Liver (tissue), 9 donors: Measurements from ENCODE around the gene DDIT4. TPM values are rescaled to one million over a fixed set of nuclear protein-coding genes. Genes with fewer than 3 reads are reported as not detected.
A peak's percentile ranks its signal among the peaks of the same experiment; 100 is the strongest.

ENCODE experiments used
- DNase-seq: peaks from one replicate; pipeline ENCODE4 v3.0.0-alpha.2; 2017; ENCODE audit warnings: low spot score
- H3K27ac ChIP-seq, 2 donors: one replicate each; pipeline ENCODE4 v1.7.0; 2013; ENCODE audit warnings: inconsistent platforms in 2 of 2, low read length in 2 of 2, control low read depth in 1 of 2, low read depth in 1 of 2, mild to moderate bottlenecking in 1 of 2
- H3K27me3 ChIP-seq, 4 donors: one replicate each; pipeline versions ENCODE4 v1.6.1 to v1.7.0; 2013; ENCODE audit warnings: low read length in 3 of 4, inconsistent platforms in 1 of 4, mild to moderate bottlenecking in 1 of 4, moderate library complexity in 1 of 4; ENCODE audit not compliant: control insufficient read depth in 4 of 4, insufficient read depth in 4 of 4
- H3K36me3 ChIP-seq, 4 donors: one replicate each; pipeline versions ENCODE4 v1.6.1 to v1.7.0; 2013; ENCODE audit warnings: low read length in 3 of 4, mild to moderate bottlenecking in 3 of 4, low read depth in 1 of 4, moderate library complexity in 1 of 4; ENCODE audit not compliant: control insufficient read depth in 4 of 4, insufficient read depth in 3 of 4
- H3K4me1 ChIP-seq, 4 donors: one replicate each; pipeline versions ENCODE4 v1.6.1 to v1.7.0; 2013; ENCODE audit warnings: low read length in 3 of 4, mild to moderate bottlenecking in 3 of 4, moderate library complexity in 1 of 4; ENCODE audit not compliant: control insufficient read depth in 4 of 4, insufficient read depth in 4 of 4
- H3K4me3 ChIP-seq, 3 donors: one replicate each; pipeline versions ENCODE4 v1.6.1 to v1.7.0; 2013; ENCODE audit warnings: low read length in 3 of 3, control low read depth in 1 of 3, low read depth in 1 of 3, mild to moderate bottlenecking in 1 of 3
- H3K9ac ChIP-seq, 2 donors: one replicate each; pipeline ENCODE4 v1.7.0; 2013; ENCODE audit warnings: low read length in 2 of 2, mild to moderate bottlenecking in 2 of 2, moderate library complexity in 2 of 2, control low read depth in 1 of 2, low read depth in 1 of 2
- H3K9me3 ChIP-seq, 4 donors: one replicate each; pipeline versions ENCODE4 v1.6.1 to v1.7.0; 2013; ENCODE audit warnings: low read length in 3 of 4; ENCODE audit not compliant: control insufficient read depth in 4 of 4
- EGR1 ChIP-seq, 2 donors: IDR thresholded peaks; 2 replicates each; pipeline ENCODE4 v1.6.1; 2016 to 2018; ENCODE audit warnings: antibody characterized with exemption in 2 of 2, low read depth in 2 of 2
- FOXA1 ChIP-seq: IDR thresholded peaks from 2 replicates; pipeline ENCODE4 v1.6.1; 2016; ENCODE audit warnings: antibody characterized with exemption
- FOXA2 ChIP-seq: IDR thresholded peaks from 2 replicates; pipeline ENCODE4 v1.6.1; 2016; ENCODE audit warnings: antibody characterized with exemption
- GABPA ChIP-seq, 2 donors: IDR thresholded peaks in 1 of 2; conservative IDR thresholded peaks in 1 of 2; 2 replicates each; pipeline ENCODE4 v1.6.1; 2016; ENCODE audit warnings: antibody characterized with exemption in 2 of 2, mild to moderate bottlenecking in 1 of 2, moderate library complexity in 1 of 2
- HNF4A ChIP-seq, 2 donors: conservative IDR thresholded peaks; 2 replicates each; pipeline ENCODE4 v1.6.1; 2016; ENCODE audit warnings: antibody characterized with exemption in 2 of 2, mild to moderate bottlenecking in 2 of 2
- HNF4G ChIP-seq: IDR thresholded peaks from 2 replicates; pipeline ENCODE4 v1.6.1; 2016; ENCODE audit warnings: antibody characterized with exemption
- JUND ChIP-seq, 2 donors: IDR thresholded peaks; 2 replicates each; pipeline ENCODE4 v1.6.1; 2016; ENCODE audit warnings: antibody characterized with exemption in 2 of 2
- NR2F2 ChIP-seq: IDR thresholded peaks from 2 replicates; pipeline ENCODE4 v1.6.1; 2016; ENCODE audit warnings: antibody characterized with exemption
- RAD21 ChIP-seq, 2 donors: IDR thresholded peaks; 2 replicates each; pipeline ENCODE4 v1.6.1; 2016; ENCODE audit warnings: antibody characterized with exemption in 2 of 2, mild to moderate bottlenecking in 2 of 2
- RXRA ChIP-seq, 2 donors: IDR thresholded peaks; 2 replicates each; pipeline ENCODE4 v1.6.1; 2017 to 2018; ENCODE audit warnings: antibody characterized with exemption in 2 of 2, mild to moderate bottlenecking in 1 of 2
- SP1 ChIP-seq: IDR thresholded peaks from 2 replicates; pipeline ENCODE4 v1.6.1; 2018; ENCODE audit warnings: antibody characterized with exemption, mild to moderate bottlenecking
- TAF1 ChIP-seq: conservative IDR thresholded peaks from 2 replicates; pipeline ENCODE4 v1.6.1; 2016; ENCODE audit warnings: antibody characterized with exemption, mild to moderate bottlenecking
- YY1 ChIP-seq: IDR thresholded peaks from 2 replicates; pipeline ENCODE4 v1.6.1; 2016; ENCODE audit warnings: antibody characterized with exemption, mild to moderate bottlenecking
- WGBS: extraction: QIAGEN DNeasy Blood & Tissue Kit; methylation state at CpG from one replicate; pipeline ENCODE4 v1.1.7; 2013; 5-methylcytosine and 5-hydroxymethylcytosine counted together
- polyA plus RNA-seq, 2 donors: library from polyadenylated mRNA; stranded (reverse) in 1 of 2; unstranded in 1 of 2; fragments of 200-250 nt in 1 of 2; fragments of >200 nt in 1 of 2; fragmentation: Nextera tagmentation in 1 of 2; extraction: Ambion mirVana in 1 of 2; gene quantifications; one replicate each; pipeline versions ENCODE4 v1.2.1 to v1.2.3, GENCODE V29; 2013 to 2015
- total RNA-seq, 2 donors: library from RNA; depleted of rRNA; stranded (reverse); fragments of >200 nt; gene quantifications; one replicate each; pipeline ENCODE4 v1.2.3, GENCODE V29; 2014
- TF ChIP-seq, protein P1 (sequence below): IDR thresholded peaks from 2 replicates; pipeline ENCODE4 v1.6.1; 2016; ENCODE audit warnings: antibody characterized with exemption
- TF ChIP-seq, protein P2 (sequence below): fragments of 150-350 bp; IDR thresholded peaks from 2 replicates; pipeline ENCODE4 v1.5.1; 2017; ENCODE audit warnings: improper control_type of control experiment, low read depth, low read length; ENCODE audit not compliant: missing input control
- TF ChIP-seq, protein P3 (sequence below): IDR thresholded peaks from 2 replicates; pipeline ENCODE4 v1.6.1; 2016; ENCODE audit warnings: antibody characterized with exemption
- TF ChIP-seq, protein P4 (sequence below): IDR thresholded peaks from 2 replicates; pipeline ENCODE4 v1.6.1; 2016; ENCODE audit warnings: antibody characterized with exemption
- TF ChIP-seq, protein P5 (sequence below): IDR thresholded peaks from 2 replicates; pipeline ENCODE4 v1.6.1; 2016; ENCODE audit warnings: antibody characterized with exemption, mild to moderate bottlenecking
- donor health status: healthy.
- donor health status: healthy.
- donor health status: healthy.
- donor health status: healthy.
- donor health status: healthy.

Gene DDIT4
- total and polyA plus RNA-seq, 4 donors = 18.4 to 69.0 (median 43.7) TPM

DNA sequence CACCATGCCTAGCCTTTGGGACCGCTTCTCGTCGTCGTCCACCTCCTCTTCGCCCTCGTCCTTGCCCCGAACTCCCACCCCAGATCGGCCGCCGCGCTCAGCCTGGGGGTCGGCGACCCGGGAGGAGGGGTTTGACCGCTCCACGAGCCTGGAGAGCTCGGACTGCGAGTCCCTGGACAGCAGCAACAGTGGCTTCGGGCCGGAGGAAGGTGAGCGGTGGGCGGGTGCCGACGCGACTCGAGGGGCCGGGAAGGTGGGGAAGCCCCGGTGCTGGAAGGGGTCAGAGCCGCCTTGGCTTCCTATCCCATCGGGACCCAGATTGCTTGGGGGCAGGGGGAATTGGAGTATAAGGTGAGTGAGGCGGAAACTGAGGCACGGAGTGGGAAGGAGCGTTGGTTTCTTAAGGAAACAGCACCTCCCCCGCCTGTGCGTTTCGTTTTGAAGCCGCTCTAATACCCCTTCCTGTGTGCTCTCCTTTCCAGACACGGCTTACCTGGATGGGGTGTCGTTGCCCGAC, 547 bp downstream of the DDIT4 start:
- Histone ChIP-seq H3K36me3 (peaks cover 0 to 5% (median 1%) of the 10 kb centered on the region in 4 donors), H3K4me1 (peaks cover 3 to 35% (median 22%) of the 10 kb centered on the region in 4 donors), H3K9ac (peak overlapping the region; percentile 76 to 88), H3K27me3 (no peaks in the 10 kb centered on the region), H3K27ac (peak overlapping the region; percentile 97 to 98), H3K9me3 (no peaks in the 10 kb centered on the region), H3K4me3 (peak overlapping the region; percentile 63 to 79 (median 65))
- TF ChIP-seq EGR1 (IDR thresholded peaks at IDR 0.05; ENCODE audit: low read depth in 2 of 2) (no peak), GABPA (IDR thresholded peaks at IDR 0.05 in 1 of 2, conservative IDR thresholded peaks at IDR 0.05 in 1 of 2) (no peak), HNF4A (conservative IDR thresholded peaks at IDR 0.05) (no peak), RAD21 (IDR thresholded peaks at IDR 0.05) (no peak), SP1 (no peak), NR2F2 (no peak), RXRA (IDR thresholded peaks at IDR 0.05) (no peak), YY1 (no peak), TAF1 (no peak), HNF4G (no peak), FOXA1 (no peak), JUND (IDR thresholded peaks at IDR 0.05) (no peak), FOXA2 (no peak)
- TF ChIP-seq, protein P1, sequence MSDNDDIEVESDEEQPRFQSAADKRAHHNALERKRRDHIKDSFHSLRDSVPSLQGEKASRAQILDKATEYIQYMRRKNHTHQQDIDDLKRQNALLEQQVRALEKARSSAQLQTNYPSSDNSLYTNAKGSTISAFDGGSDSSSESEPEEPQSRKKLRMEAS = no peak
- TF ChIP-seq, protein P2, sequence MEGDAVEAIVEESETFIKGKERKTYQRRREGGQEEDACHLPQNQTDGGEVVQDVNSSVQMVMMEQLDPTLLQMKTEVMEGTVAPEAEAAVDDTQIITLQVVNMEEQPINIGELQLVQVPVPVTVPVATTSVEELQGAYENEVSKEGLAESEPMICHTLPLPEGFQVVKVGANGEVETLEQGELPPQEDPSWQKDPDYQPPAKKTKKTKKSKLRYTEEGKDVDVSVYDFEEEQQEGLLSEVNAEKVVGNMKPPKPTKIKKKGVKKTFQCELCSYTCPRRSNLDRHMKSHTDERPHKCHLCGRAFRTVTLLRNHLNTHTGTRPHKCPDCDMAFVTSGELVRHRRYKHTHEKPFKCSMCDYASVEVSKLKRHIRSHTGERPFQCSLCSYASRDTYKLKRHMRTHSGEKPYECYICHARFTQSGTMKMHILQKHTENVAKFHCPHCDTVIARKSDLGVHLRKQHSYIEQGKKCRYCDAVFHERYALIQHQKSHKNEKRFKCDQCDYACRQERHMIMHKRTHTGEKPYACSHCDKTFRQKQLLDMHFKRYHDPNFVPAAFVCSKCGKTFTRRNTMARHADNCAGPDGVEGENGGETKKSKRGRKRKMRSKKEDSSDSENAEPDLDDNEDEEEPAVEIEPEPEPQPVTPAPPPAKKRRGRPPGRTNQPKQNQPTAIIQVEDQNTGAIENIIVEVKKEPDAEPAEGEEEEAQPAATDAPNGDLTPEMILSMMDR = no peak
- TF ChIP-seq, protein P3, sequence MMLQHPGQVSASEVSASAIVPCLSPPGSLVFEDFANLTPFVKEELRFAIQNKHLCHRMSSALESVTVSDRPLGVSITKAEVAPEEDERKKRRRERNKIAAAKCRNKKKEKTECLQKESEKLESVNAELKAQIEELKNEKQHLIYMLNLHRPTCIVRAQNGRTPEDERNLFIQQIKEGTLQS = no peak
- TF ChIP-seq, protein P4, sequence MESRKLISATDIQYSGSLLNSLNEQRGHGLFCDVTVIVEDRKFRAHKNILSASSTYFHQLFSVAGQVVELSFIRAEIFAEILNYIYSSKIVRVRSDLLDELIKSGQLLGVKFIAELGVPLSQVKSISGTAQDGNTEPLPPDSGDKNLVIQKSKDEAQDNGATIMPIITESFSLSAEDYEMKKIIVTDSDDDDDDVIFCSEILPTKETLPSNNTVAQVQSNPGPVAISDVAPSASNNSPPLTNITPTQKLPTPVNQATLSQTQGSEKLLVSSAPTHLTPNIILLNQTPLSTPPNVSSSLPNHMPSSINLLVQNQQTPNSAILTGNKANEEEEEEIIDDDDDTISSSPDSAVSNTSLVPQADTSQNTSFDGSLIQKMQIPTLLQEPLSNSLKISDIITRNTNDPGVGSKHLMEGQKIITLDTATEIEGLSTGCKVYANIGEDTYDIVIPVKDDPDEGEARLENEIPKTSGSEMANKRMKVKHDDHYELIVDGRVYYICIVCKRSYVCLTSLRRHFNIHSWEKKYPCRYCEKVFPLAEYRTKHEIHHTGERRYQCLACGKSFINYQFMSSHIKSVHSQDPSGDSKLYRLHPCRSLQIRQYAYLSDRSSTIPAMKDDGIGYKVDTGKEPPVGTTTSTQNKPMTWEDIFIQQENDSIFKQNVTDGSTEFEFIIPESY = no peak
- TF ChIP-seq, protein P5, sequence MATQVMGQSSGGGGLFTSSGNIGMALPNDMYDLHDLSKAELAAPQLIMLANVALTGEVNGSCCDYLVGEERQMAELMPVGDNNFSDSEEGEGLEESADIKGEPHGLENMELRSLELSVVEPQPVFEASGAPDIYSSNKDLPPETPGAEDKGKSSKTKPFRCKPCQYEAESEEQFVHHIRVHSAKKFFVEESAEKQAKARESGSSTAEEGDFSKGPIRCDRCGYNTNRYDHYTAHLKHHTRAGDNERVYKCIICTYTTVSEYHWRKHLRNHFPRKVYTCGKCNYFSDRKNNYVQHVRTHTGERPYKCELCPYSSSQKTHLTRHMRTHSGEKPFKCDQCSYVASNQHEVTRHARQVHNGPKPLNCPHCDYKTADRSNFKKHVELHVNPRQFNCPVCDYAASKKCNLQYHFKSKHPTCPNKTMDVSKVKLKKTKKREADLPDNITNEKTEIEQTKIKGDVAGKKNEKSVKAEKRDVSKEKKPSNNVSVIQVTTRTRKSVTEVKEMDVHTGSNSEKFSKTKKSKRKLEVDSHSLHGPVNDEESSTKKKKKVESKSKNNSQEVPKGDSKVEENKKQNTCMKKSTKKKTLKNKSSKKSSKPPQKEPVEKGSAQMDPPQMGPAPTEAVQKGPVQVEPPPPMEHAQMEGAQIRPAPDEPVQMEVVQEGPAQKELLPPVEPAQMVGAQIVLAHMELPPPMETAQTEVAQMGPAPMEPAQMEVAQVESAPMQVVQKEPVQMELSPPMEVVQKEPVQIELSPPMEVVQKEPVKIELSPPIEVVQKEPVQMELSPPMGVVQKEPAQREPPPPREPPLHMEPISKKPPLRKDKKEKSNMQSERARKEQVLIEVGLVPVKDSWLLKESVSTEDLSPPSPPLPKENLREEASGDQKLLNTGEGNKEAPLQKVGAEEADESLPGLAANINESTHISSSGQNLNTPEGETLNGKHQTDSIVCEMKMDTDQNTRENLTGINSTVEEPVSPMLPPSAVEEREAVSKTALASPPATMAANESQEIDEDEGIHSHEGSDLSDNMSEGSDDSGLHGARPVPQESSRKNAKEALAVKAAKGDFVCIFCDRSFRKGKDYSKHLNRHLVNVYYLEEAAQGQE = no peak
- under 1% methylated on average over 40 of the region's 40 CpGs for WGBS
- DNase-seq = no peak
